Sciatic nerve (tissue), 2 donors: ENCODE data around the gene ZNF503. TPM values are rescaled to one million over a fixed set of nuclear protein-coding genes. Genes with fewer than 3 reads are reported as not detected.

ENCODE experiments used
- ATAC-seq: fragments of 200-7000 bp; cut with Tn5 transposase; one replicate; pipeline ENCODE4 v1.9.1; 2020; ENCODE audit warnings: mild to moderate bottlenecking, moderate library complexity
- DNase-seq: peaks from one replicate; pipeline ENCODE4 v3.0.0-alpha.2; 2020; ENCODE audit warnings: low spot score
- intact Hi-C: fragments of 100-400 bp; cut with DNase I; formaldehyde crosslinking; loops from one replicate; pipeline ENCODE4 v1.14.2; 2022
- total RNA-seq: library from RNA; stranded (reverse); fragmentation: NEBNext Ultra II Directional; extraction: Animal tissue kit (Norgen Biotek cat#: 25700); gene quantifications from one replicate; pipeline ENCODE4 v1.2.1, GENCODE V29; 2021
- donor health status: DM: no; HTN: no; CAD: no.
- donor health status: DM: no; HTN: no; CAD: no.

Gene ZNF503
- total RNA-seq, 1 donor from 2014 or later: 30.2 TPM

GRCh38 chr10:75408911-75409885 is 7.6 kb upstream of the ZNF503 start:
- ATAC-seq: peak; percentile 89
- intact Hi-C loops: no loop called here
- DNase-seq: peak; percentile 87

- DNase-seq (peak; percentile 72), ATAC-seq (peak; percentile 13)
- intact Hi-C loops: no loop called here
Observed at GRCh38 chr10:75408509-75408875, 6.9 kb upstream of the ZNF503 start.

- ATAC-seq (no peak), DNase-seq (peak; percentile 69)
- intact Hi-C loops: no loop called here
Observed at GRCh38 chr10:75407713-75408508, 6.3 kb upstream of the ZNF503 start.

GRCh38 chr10:75407224-75407712 is 5.7 kb upstream of the ZNF503 start:
- no peak for ATAC-seq
- no peak for DNase-seq
- intact Hi-C loops: no loop called here

GRCh38 chr10:75406462-75407223 is 5.1 kb upstream of the ZNF503 start:
- ATAC-seq (no peak), DNase-seq (no peak)
- intact Hi-C loops: no loop called here

GRCh38 chr10:75405598-75406461 is 4.3 kb upstream of the ZNF503 start:
- DNase-seq: no peak
- ATAC-seq: no peak
- intact Hi-C loops: no loop called here

GRCh38 chr10:75404815-75405597 is 3.4 kb upstream of the ZNF503 start:
- intact Hi-C loops: loop anchor here (5.0 kb wide), 1 partner anchor 632 kb away; no protein-coding TSS in a partner anchor
- ATAC-seq (no peak), DNase-seq (no peak)

- no peak for ATAC-seq
- DNase-seq: no peak
- intact Hi-C loops: loop anchor here (5.0 kb wide), 1 partner anchor 633 kb away; no protein-coding TSS in a partner anchor
Observed at GRCh38 chr10:75403939-75404814, 2.6 kb upstream of the ZNF503 start.

- no peak for ATAC-seq
- intact Hi-C loops: loop anchor here (5.0 kb wide), 1 partner anchor 634 kb away; no protein-coding TSS in a partner anchor
- DNase-seq: peak; percentile 75
Observed at GRCh38 chr10:75403144-75403938, 1.8 kb upstream of the ZNF503 start.

- DNase-seq (peak; percentile 71), ATAC-seq (peak; percentile 7)
- intact Hi-C loops: loop anchor here (5.0 kb wide), 1 partner anchor 635 kb away; no protein-coding TSS in a partner anchor
Observed at GRCh38 chr10:75402486-75403143, 1.1 kb upstream of the ZNF503 start.

GRCh38 chr10:75400771-75401568 is 594 bp downstream of the ZNF503 start:
- ATAC-seq (no peak), DNase-seq (peak; percentile 82)
- intact Hi-C loops: loop anchor here (5.0 kb wide), 1 partner anchor 636 kb away; no protein-coding TSS in a partner anchor

GRCh38 chr10:75400163-75400770 is 1.3 kb downstream of the ZNF503 start:
- ATAC-seq (no peak), DNase-seq (no peak)
- intact Hi-C loops: loop anchor here (5.0 kb wide), 1 partner anchor 637 kb away; no protein-coding TSS in a partner anchor

GRCh38 chr10:75399461-75400162 is 2.0 kb downstream of the ZNF503 start:
- peak; percentile 25 for ATAC-seq
- intact Hi-C loops: loop anchor here (5.0 to 10.0 kb wide), 3 partner anchors 515 to 905 kb away; no protein-coding TSS in a partner anchor
- DNase-seq: peak; percentile 92
